NCI-H1105 (cell line): ENCODE data around the gene SIMC1.
"Not testable (repeated sequence)": the region's sequence is repeated elsewhere in the genome, so short reads cannot be mapped to it uniquely, and the experiment has no call there.

Experiments used
- DNase-seq: peaks from one replicate; lab custom pipeline; 2025; lab: John Stamatoyannopoulos, UW

The SIMC1 gene

GRCh38 chr5:176237971-176238644 is at the start of gene SIMC1:
Gene SIMC1 (plus strand): TSS chr5:176238424. CDS start chr5:176238509, 85 bp downstream.
- DNase-seq = not testable (repeated sequence)

- no peak for DNase-seq
These were observed 49.6 kb upstream of the SIMC1 start for GRCh38 chr5:176188506-176189193.

- no peak for DNase-seq
These were observed 48.4 kb upstream of the SIMC1 start for GRCh38 chr5:176189857-176190256.

GRCh38 chr5:176190886-176191755 is 47.1 kb upstream of the SIMC1 start:
- no peak for DNase-seq

GRCh38 chr5:176192094-176192721 is 46.0 kb upstream of the SIMC1 start:
- no peak for DNase-seq

GRCh38 chr5:176192722-176193117 is 45.5 kb upstream of the SIMC1 start:
- DNase-seq = not testable (repeated sequence)

GRCh38 chr5:176193636-176194035 is 44.6 kb upstream of the SIMC1 start:
- not testable (repeated sequence) for DNase-seq

GRCh38 chr5:176194238-176195083 is 43.8 kb upstream of the SIMC1 start:
- DNase-seq = not testable (repeated sequence)

- not testable (repeated sequence) for DNase-seq
These were observed 43.2 kb upstream of the SIMC1 start for GRCh38 chr5:176195084-176195413.

- DNase-seq = not testable (repeated sequence)
These were observed 42.6 kb upstream of the SIMC1 start for GRCh38 chr5:176195487-176196207.

GRCh38 chr5:176196781-176197180 is 41.4 kb upstream of the SIMC1 start:
- DNase-seq = not testable (repeated sequence)

- DNase-seq = not testable (repeated sequence)
These were observed 40.9 kb upstream of the SIMC1 start for GRCh38 chr5:176197234-176197858.

- not testable (repeated sequence) for DNase-seq
These were observed 39.9 kb upstream of the SIMC1 start for GRCh38 chr5:176198299-176198698.

- not testable (repeated sequence) for DNase-seq
These were observed 39.1 kb upstream of the SIMC1 start for GRCh38 chr5:176198991-176199733.

GRCh38 chr5:176199803-176200399 is 38.3 kb upstream of the SIMC1 start:
- DNase-seq = not testable (repeated sequence)

- no peak for DNase-seq
These were observed 36.4 kb upstream of the SIMC1 start for GRCh38 chr5:176201811-176202210.

GRCh38 chr5:176203086-176203485 is 35.1 kb upstream of the SIMC1 start:
- DNase-seq = no peak

GRCh38 chr5:176203535-176203934 is 34.7 kb upstream of the SIMC1 start:
- not testable (repeated sequence) for DNase-seq
